ENCODE results near the gene FOXD3. TPM values are rescaled to one million over a fixed set of nuclear protein-coding genes. Genes with fewer than 3 reads are reported as not detected.
"Not testable (repeated sequence)": the region's sequence is repeated elsewhere in the genome, so short reads cannot be mapped to it uniquely, and the experiment has no call there.

FOXD3 gene
- polyA plus RNA-seq, 1 experiment = not detected

GRCh38 chr1:63343922-63344321 lies 21.6 kb downstream of the FOXD3 start:
- Histone ChIP-seq H3K36me3 (ENCODE audit: control insufficient read depth, insufficient read depth, low read length) (no peaks in the 10 kb centered on the region), H3K27me3 (ENCODE audit: control insufficient read depth, insufficient read depth, low read length) (no peaks in the 10 kb centered on the region), H3K4me3 (ENCODE audit: low read depth, low read length) (no peak overlapping the region)
- no peak for DNase-seq (ENCODE audit: low read depth)
- no peak for TF ChIP-seq CTCF (IDR thresholded peaks at IDR 0.05; ENCODE audit: insufficient read depth, low read depth, low read length)
- ChIA-PET CTCF (no interaction called here), POLR2A (no interaction called here)

DNA sequence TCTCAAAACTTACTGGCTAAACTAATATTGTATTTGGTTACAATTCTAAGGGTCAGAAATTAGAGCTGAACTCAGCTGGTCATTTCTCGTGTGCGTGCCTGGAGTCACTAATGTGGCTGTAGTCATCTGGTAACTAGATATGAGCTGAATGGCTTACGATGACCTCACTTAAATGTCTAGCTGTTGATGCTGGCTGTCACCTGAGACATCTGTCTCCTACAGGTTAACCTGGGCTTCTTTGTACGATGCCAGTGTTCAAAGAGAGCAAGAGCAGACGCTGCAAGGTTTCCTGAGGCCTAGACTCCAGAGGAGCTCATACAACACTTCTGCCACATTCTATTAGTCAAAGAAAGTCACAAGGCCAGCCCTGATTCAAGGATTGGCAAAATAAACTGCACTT lies 28.0 kb downstream of the FOXD3 start:
- ChIA-PET CTCF (interaction anchor here (0.5 kb wide), 1 partner anchor 409 kb away, joined by 3 read pairs; no protein-coding TSS in a partner anchor), POLR2A (no interaction called here)
- no peak overlapping the region for H3K4me3 ChIP-seq (ENCODE audit: low read depth, low read length)
- TF ChIP-seq CTCF (IDR thresholded peaks at IDR 0.05; ENCODE audit: insufficient read depth, low read depth, low read length) = no peak
- H3K36me3 ChIP-seq (ENCODE audit: control insufficient read depth, insufficient read depth, low read length) = no peaks in the 10 kb centered on the region
- no peak for DNase-seq (ENCODE audit: low read depth)
- H3K27me3 ChIP-seq (ENCODE audit: control insufficient read depth, insufficient read depth, low read length) = no peaks in the 10 kb centered on the region

DNA sequence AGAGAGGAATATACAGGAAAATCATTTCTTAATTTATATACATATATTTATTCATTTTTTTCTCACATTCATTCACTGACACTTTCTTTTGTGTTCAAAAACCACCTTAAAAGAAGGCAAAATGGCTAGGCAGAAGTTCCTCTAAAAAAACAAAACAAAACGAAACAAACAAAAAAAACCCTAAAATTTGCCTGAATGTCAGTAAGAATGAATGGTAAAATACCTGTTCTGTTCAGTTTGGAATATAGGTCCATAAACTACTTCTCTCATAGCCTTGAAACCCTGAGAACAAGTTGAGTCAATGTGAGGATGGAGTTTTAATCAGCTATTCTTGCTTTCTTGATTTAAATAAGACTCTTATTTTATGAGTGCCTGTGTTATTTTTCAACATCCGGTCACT lies 30.4 kb downstream of the FOXD3 start:
- no peak overlapping the region for H3K4me3 ChIP-seq (ENCODE audit: low read depth, low read length)
- no peak for TF ChIP-seq CTCF (IDR thresholded peaks at IDR 0.05; ENCODE audit: insufficient read depth, low read depth, low read length)
- no peaks in the 10 kb centered on the region for H3K36me3 ChIP-seq (ENCODE audit: control insufficient read depth, insufficient read depth, low read length)
- no peak for DNase-seq (ENCODE audit: low read depth)
- ChIA-PET CTCF (no interaction called here), POLR2A (no interaction called here)
- H3K27me3 ChIP-seq (ENCODE audit: control insufficient read depth, insufficient read depth, low read length) = no peaks in the 10 kb centered on the region

DNA sequence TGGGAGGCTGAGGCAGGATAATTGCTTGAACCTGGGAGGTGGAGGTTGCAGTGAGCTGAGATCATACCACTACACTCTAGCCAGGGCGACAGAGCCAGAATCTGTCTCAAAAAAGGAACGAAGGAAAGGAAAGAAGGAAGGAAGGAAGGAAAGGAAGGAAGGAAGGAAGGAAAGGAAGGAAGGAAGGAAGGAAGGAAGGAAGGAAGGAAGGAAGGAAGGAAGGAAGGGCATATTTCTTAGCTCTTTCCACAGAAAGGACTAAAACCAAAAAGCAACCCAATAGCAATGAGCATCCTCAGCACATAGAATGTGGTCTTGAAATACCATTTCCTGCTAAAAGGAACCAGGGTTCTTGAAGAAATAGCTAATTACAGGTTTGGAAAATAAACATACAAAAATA lies 33.9 kb downstream of the FOXD3 start:
- CTCF ChIA-PET; H3K4me3 ChIP-seq (ENCODE audit: low read depth, low read length); DNase-seq (ENCODE audit: low read depth); H3K36me3 ChIP-seq (ENCODE audit: control insufficient read depth, insufficient read depth, low read length); H3K27me3 ChIP-seq (ENCODE audit: control insufficient read depth, insufficient read depth, low read length); POLR2A ChIA-PET: not testable (repeated sequence)

- no peak for TF ChIP-seq CTCF (IDR thresholded peaks at IDR 0.05; ENCODE audit: insufficient read depth, low read depth, low read length)
- CTCF ChIA-PET = interaction anchor here (1.3 to 1.6 kb wide), 2 partner anchors 33 to 42 kb away, joined by 3 read pairs; no protein-coding TSS in a partner anchor
- Histone ChIP-seq H3K36me3 (ENCODE audit: control insufficient read depth, insufficient read depth, low read length) (no peaks in the 10 kb centered on the region), H3K4me3 (ENCODE audit: low read depth, low read length) (no peak overlapping the region), H3K27me3 (ENCODE audit: control insufficient read depth, insufficient read depth, low read length) (no peaks in the 10 kb centered on the region)
- no peak for DNase-seq (ENCODE audit: low read depth)
- POLR2A ChIA-PET = no interaction called here
Measured at GRCh38 chr1:63359561-63359960, 37.2 kb downstream of the FOXD3 start.

GRCh38 chr1:63362073-63362472 lies 39.7 kb downstream of the FOXD3 start:
- ChIA-PET POLR2A (no interaction called here), CTCF (no interaction called here)
- H3K27me3 ChIP-seq (ENCODE audit: control insufficient read depth, insufficient read depth, low read length) = 0 out of 2 replicates have a peak, but pooled peaks cover 1% of the 10 kb centered on the region
- H3K4me3 ChIP-seq (ENCODE audit: low read depth, low read length) = no peak overlapping the region
- H3K36me3 ChIP-seq (ENCODE audit: control insufficient read depth, insufficient read depth, low read length) = no peaks in the 10 kb centered on the region
- no peak for TF ChIP-seq CTCF (IDR thresholded peaks at IDR 0.05; ENCODE audit: insufficient read depth, low read depth, low read length)
- DNase-seq (ENCODE audit: low read depth) = no peak

All from BJ (cell line).